Activated effector memory CD4-positive, alpha-beta T cell treated with Interleukin-2 at 50 U/mL for 16 hours (primary cell): ENCODE measurements around the gene FGF18.

Experiments used
- DNase-seq: peaks from one replicate; pipeline ENCODE4 v3.0.0-alpha.2; 2020

FGF18 gene

GRCh38 chr5:171506951-171507350 lies 87.5 kb downstream of the FGF18 start:
- no peak for DNase-seq
